Mucosa of descending colon (tissue), 3 donors: ENCODE measurements around the gene GLIPR2. TPM values are rescaled to one million over a fixed set of nuclear protein-coding genes. Genes with fewer than 3 reads are reported as not detected.

Experiments used
- ATAC-seq: fragments of 200-7000 bp; cut with Tn5 transposase; one replicate; pipeline ENCODE4 v1.9.1; 2020; ENCODE audit warnings: mild to moderate bottlenecking, moderate library complexity
- DNase-seq, 3 donors: peaks; one replicate each; pipeline ENCODE4 v3.0.0-alpha.2; 2020
- H3K36me3 ChIP-seq: fragments of 200-600 bp; one replicate; pipeline ENCODE4 v1.8.0; 2021; ENCODE audit warnings: low read depth, mild to moderate bottlenecking
- H3K4me1 ChIP-seq: fragments of 200-600 bp; one replicate; pipeline ENCODE4 v1.8.0; 2021; ENCODE audit warnings: low read depth, mild to moderate bottlenecking
- H3K4me3 ChIP-seq: fragments of 200-600 bp; one replicate; pipeline ENCODE4 v1.8.0; 2021; ENCODE audit warnings: mild to moderate bottlenecking
- H3K9me3 ChIP-seq: fragments of 200-600 bp; one replicate; pipeline ENCODE4 v1.8.0; 2021; ENCODE audit warnings: mild to moderate bottlenecking
- intact Hi-C, 2 donors: fragments of 100-400 bp; cut with DNase I in 1 of 2; cut with micrococcal nuclease in 1 of 2; formaldehyde crosslinking; loops; one replicate each; pipeline versions ENCODE4 v1.11.0 to v1.11.1; 2022; cut with DNase I, micrococcal nuclease
- total RNA-seq, 3 donors: library from RNA; stranded (reverse); fragmentation: NEBNext Ultra II Directional in 2 of 3; extraction: Animal tissue kit (Norgen Biotek cat#: 25700) in 2 of 3; gene quantifications; one replicate each; pipeline versions ENCODE4 v1.2.1 to v1.2.4, GENCODE V29; 2021 to 2023
- TF ChIP-seq, protein P1 (sequence below): fragments of 200-600 bp; IDR thresholded peaks from one replicate; pipeline ENCODE4 v1.8.0; 2022; ENCODE audit warnings: antibody characterized with exemption, mild to moderate bottlenecking
- donor health status: DM: no; HTN: no; CAD: no; lungs with moderate emphysema.
- donor health status: DM: no; HTN: no; CAD: no.
- donor health status: DM: no; HTN: yes; CAD: no.

Gene GLIPR2
- total RNA-seq, 3 donors from 2014 or later, result 28.1 to 58.4 (median 37.5) TPM

DNA sequence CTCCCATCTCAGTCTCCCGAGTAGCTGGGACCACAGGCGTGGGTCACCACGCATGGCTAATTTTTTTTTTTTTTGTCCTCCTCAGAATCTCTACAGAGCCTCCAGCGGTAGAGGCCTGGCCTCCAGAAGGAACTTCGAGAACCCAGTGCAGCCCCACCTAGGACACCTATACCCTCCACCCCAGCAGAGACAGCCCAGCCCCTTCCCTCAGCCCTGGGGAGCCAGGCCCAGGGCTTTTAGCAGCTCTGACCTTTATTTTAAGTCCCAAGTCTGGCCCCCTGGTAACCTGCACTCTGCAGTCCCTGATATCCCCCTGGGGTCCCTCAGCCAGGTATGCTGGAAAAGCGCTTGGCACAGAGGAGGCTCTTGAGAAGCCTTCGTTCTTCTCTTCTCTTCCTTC lies 5.2 kb downstream of the GLIPR2 start:
- Histone ChIP-seq H3K9me3 (no peaks in the 10 kb centered on the region), H3K4me1 (peaks cover 35% of the 10 kb centered on the region), H3K4me3 (no peak overlapping the region), H3K36me3 (no peaks in the 10 kb centered on the region)
- ATAC-seq, result no peak
- DNase-seq, result no peak
- TF ChIP-seq, protein P1, sequence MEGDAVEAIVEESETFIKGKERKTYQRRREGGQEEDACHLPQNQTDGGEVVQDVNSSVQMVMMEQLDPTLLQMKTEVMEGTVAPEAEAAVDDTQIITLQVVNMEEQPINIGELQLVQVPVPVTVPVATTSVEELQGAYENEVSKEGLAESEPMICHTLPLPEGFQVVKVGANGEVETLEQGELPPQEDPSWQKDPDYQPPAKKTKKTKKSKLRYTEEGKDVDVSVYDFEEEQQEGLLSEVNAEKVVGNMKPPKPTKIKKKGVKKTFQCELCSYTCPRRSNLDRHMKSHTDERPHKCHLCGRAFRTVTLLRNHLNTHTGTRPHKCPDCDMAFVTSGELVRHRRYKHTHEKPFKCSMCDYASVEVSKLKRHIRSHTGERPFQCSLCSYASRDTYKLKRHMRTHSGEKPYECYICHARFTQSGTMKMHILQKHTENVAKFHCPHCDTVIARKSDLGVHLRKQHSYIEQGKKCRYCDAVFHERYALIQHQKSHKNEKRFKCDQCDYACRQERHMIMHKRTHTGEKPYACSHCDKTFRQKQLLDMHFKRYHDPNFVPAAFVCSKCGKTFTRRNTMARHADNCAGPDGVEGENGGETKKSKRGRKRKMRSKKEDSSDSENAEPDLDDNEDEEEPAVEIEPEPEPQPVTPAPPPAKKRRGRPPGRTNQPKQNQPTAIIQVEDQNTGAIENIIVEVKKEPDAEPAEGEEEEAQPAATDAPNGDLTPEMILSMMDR, result no peak
- intact Hi-C loops, result no loop called here

DNA sequence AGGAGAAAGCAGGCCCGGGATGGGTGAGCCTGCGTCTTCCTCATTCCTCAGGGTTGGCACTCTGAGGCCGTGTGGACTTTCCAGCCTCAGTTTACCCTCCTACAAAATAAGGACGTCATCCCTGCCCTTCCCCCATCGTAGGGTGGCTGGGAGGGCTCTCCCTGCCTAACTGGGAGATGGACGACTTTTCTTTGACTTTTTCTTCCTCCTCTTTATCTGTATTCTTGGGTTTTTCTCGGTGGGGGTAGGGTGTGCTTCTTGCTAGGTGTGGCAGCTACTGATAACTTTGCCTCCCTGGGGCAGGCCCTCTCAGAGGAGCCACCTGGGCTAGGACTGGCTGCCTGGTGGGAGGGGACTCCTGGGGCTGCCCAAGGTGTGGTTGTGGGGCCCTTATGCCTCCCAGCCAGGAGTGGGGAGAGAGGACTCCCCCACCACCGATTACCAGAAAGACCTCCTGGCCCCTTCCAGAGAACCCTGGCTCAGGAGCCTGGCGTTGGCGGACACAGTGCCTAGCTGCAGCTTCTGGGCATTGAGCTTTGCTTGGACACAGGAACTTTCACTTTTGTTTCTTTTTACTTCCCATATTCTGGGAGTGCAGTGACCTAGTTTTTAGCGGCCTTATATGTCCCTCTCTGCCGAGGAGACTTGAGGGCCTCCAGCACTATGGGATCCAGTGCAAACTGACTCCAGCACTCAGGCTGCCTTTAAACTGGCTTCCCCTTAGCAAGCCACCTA lies 6.1 kb downstream of the GLIPR2 start:
- DNase-seq, result peak; percentile 59 to 72 (median 71)
- peak; percentile 79 for ATAC-seq
- peaks cover 33% of the 10 kb centered on the region for H3K4me1 ChIP-seq

DNA sequence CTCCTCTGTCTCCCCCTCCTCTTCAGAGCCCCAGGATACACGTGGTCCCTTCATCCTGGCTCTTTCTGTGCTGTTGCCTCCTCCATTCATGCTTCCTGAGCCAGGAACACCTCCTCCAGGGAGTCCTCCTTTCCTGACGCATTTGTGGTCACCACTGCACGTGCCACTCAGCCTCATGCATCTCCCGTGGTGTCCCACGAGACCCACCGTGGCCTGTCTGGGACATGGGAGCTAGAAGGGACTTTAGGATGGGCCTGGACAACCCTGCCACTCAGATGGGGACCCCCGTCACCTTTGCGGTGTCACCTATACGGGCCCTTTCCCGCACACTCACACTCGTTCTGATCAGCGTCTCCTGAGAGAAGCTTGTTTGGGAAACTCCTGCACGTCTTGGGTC lies 6.7 kb downstream of the GLIPR2 start:
- peaks cover 30% of the 10 kb centered on the region for H3K4me1 ChIP-seq

More for the DNA sequence above, 6.1 kb downstream of the GLIPR2 start:
- no peaks in the 10 kb centered on the region for H3K9me3 ChIP-seq
- TF ChIP-seq, protein P1, result no peak
- no peaks in the 10 kb centered on the region for H3K36me3 ChIP-seq
- no peak overlapping the region for H3K4me3 ChIP-seq
- intact Hi-C loops, result no loop called here

DNA sequence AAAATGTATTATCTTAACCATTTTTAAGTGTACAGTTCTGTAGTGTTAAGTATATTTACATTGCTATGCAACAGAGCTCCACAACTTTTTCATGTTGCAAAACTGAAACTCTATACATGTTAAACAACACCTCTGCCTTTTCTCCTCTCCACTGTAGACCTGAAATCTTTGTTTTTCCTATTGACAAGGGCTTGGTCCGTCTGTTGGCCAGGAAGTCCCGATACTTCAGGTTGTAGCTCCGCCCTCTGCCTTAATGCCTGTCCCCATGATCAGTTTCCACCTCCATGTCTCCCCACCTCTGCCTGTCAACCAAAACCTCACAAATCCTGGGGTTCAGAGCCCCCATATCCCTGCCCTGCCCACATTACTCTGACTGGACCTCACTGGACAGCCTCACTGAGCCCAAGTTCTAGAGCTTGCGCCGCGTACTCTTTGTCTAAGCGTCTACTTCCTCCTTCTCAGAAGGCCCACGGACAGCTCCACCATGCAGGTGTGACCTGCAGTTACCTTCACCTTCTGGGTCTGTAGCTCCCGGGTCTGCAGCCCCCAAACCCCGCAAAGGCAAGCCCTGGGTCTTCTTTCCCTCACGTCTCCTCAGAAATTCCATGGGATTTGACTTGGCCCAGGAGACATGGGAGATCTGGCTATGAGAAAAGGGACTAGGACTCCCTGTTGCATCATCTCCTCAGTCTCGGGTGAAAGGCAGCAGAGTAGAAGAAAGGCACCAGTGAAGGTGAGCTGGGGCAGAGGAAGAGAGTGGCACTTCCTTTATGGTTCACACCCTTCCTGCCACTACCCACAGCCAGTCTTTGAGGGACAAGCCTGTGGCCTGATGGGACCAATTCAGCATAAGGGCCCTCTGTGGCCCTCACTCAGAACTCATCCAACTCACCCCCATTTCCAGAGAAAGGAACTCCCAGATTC lies 8.0 kb downstream of the GLIPR2 start:
- ATAC-seq (peak; percentile 28), DNase-seq (no peak)
- intact Hi-C loops, result no loop called here
- Histone ChIP-seq H3K36me3 (no peaks in the 10 kb centered on the region), H3K9me3 (no peaks in the 10 kb centered on the region), H3K4me1 (peaks cover 41% of the 10 kb centered on the region), H3K4me3 (no peak overlapping the region)
- TF ChIP-seq, protein P1, result no peak

More for the DNA sequence above, 6.7 kb downstream of the GLIPR2 start:
- H3K36me3 ChIP-seq, result no peaks in the 10 kb centered on the region
- ATAC-seq (no peak), DNase-seq (no peak)
- no peak overlapping the region for H3K4me3 ChIP-seq
- intact Hi-C loops, result no loop called here
- TF ChIP-seq, protein P1, result no peak
- H3K9me3 ChIP-seq, result no peaks in the 10 kb centered on the region

DNA sequence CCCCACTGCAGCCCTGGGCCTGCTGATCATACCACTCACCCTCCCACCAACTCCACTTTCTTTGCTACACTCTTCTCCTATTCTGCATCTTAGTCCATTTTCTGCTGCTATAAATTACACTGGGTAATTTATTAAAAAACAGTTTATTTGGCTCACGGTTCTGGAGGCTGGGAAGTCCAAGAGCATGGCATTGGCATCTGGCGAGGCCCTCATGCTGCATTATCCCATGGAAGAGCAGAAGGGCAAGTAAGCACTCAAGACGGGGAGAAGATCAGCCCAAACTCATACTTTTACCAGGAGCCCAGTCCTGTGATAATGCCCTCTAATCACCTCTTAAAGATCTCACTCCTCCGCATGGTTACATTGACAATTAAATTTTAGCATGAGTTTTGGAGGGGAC lies 9.4 kb downstream of the GLIPR2 start:
- no peaks in the 10 kb centered on the region for H3K9me3 ChIP-seq
- H3K4me3 ChIP-seq, result no peak overlapping the region
- no peak for ATAC-seq
- H3K4me1 ChIP-seq, result peaks cover 40% of the 10 kb centered on the region
- intact Hi-C loops, result no loop called here
- TF ChIP-seq, protein P1, result no peak
- DNase-seq, result peak in 1 of 3 donors; percentile 14
- no peaks in the 10 kb centered on the region for H3K36me3 ChIP-seq
